GM23248 (cell line): ENCODE measurements around the gene TAS2R40.

Experiments
- EZH2 ChIP-seq: fragments of 200-600 bp; sonication (generic); IDR thresholded peaks from 2 replicates; pipeline ENCODE4 v1.6.1; 2018; ENCODE audit warnings: antibody characterized with exemption, mild to moderate bottlenecking; ENCODE audit not compliant: insufficient read depth, poor library complexity, severe bottlenecking
- EZH2phosphoT487 ChIP-seq: fragments of 200-600 bp; sonication (generic); IDR thresholded peaks from 2 replicates; pipeline ENCODE4 v1.6.1; 2018; ENCODE audit warnings: antibody characterized with exemption, moderate library complexity, mild to moderate bottlenecking, low read depth; ENCODE audit not compliant: insufficient read depth

- TF ChIP-seq EZH2 (no peak), EZH2phosphoT487 (no peak)
Measured at GRCh38 chr7:143243111-143243510, 21.3 kb downstream of the TAS2R40 start.
